Hematopoietic multipotent progenitor cell treated with erythropoietin and hydrocortisone succinate and interleukin-3 and kit ligand, for 17 days (in vitro differentiated cells): ENCODE measurements around the gene LYRM2.
"Not testable (repeated sequence)": the region's sequence is repeated elsewhere in the genome, so short reads cannot be mapped to it uniquely, and the experiment has no call there.

Source experiments
- DNase-seq: peaks from one replicate; pipeline ENCODE4 v3.0.0-alpha.2; 2015; ENCODE audit warnings: low spot score

LYRM2 gene

DNA sequence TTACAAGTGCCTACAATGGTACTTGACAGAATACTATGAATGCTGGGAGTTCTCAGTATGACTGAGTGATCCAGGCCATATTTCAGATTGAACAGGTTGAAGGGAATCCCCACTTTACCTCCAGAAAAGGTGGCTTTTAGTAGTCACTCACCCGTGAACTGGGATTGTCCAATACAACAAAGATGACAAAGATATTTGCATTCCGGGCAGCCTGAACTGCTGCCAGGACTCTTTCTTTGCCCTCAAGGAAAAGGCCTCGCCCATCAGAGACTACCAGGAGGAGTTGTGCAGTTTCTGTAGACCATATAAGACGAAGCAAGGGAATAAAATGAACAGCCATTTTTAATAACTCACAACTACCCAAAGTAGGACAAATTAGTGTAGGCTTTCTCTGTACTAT lies 6.3 kb upstream of the LYRM2 start:
- no peak for DNase-seq

DNA sequence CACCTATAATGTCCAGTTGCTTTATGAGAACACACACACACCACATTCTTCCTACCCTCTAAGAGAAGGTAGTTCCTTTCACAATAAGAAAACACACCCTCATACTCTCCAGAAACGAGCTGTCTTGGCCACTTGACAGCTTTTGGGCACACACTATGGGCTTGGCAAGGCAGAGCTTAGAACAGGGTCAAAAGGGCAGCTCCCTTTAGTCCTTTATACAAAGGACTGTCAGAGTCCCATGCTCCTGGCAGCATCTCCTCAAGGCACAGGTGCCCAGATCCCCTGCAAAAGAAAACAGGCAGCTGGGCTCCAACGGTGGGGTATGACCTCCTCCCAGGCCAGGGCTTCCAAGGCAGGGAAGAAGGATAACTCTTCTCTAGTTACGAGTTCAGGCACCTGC lies 4.9 kb upstream of the LYRM2 start:
- no peak for DNase-seq

DNA sequence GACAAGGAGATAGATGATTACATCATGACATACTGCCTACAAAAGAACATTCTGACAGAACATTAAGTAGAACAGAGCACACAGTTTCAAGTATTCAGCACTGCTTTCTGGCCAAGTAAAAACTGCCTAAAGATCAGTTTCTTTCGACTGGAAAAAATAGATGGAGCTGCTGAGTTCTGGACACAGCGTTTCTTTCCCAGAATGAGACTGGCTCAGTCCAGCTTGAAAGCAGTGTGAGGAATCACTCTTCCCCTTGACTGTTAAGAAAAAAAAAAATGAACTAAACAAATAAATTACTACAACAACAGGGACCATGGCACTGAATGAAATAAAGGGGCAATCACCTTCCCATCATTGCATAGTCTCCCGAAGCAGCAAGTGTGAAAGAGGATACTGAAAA lies 4.4 kb upstream of the LYRM2 start:
- DNase-seq = no peak

DNA sequence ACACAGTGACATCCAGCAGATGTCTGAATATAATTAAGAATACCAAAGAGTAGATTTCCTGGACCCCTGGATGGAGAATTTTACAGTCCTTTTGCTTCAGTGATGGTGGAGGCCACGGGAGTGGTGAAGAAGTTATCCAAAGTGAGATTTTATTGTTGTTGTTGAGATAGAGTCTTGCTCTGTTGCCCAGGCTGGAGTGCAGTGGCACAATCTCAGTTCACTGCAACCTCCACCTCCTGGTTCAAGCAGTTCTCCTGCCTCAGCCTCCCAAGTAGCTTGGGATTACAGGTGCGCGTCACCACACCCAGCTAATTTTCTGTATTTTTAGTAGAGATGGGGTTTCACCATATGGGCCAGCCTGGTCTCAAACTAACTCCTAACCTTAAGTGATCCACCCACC lies 3.0 kb upstream of the LYRM2 start:
- not testable (repeated sequence) for DNase-seq

DNA sequence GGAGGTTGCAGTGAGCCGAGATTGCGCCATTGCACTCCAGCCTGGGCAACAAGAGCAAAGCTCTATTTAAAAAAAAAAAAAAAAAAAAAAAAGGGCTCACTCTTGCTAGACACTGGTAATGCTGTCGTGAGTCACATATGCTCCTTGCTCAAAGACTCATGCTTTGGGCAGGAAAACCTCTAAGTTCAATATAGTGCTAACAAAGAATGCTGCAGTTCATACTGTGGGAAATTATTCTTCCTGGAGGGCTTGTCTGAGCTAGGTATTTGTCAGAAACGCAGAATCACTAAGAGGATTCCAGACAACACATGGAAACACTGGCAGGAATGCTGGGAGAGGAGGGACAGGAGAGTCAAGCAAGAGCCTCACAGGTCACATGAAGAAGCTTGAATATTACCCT lies 2.3 kb upstream of the LYRM2 start:
- no peak for DNase-seq

DNA sequence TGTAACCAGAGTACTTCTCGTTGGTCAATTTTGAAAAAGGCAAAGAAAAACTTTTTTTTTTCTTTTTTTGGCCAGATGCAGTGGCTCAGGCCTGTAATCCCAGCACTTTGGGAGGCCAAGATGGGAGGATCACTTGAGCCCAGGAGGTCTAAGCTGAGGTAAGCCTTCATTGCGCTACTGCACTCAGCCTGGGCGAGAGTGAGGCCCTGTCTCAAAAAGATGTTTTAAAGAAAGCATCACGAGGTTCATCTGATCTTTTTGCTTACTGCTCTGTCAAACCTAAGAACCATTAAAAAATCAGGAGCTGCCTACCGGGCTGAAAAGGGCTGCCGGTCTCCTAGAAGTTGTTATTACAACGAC lies 607 bp downstream of the LYRM2 start:
- DNase-seq = no peak

DNA sequence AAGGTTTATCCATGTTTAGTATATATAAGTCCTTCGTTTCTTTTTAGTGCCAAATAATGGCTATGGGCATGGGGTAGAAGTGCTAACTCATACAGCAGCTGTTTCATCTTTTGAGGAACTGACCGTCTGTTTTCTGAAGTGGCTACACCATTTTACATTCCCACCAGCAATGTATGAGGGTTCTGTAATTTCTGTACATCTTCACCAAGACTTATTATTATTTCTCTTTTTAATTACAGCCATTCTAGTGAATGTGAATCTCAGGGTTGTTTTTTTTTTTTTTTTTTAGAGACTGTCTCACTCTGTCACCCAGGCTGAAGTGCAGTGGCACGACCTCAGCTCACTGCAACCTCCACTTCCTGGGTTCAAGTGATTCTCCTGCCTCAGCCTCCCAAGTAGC lies 2.1 kb downstream of the LYRM2 start:
- not testable (repeated sequence) for DNase-seq

DNA sequence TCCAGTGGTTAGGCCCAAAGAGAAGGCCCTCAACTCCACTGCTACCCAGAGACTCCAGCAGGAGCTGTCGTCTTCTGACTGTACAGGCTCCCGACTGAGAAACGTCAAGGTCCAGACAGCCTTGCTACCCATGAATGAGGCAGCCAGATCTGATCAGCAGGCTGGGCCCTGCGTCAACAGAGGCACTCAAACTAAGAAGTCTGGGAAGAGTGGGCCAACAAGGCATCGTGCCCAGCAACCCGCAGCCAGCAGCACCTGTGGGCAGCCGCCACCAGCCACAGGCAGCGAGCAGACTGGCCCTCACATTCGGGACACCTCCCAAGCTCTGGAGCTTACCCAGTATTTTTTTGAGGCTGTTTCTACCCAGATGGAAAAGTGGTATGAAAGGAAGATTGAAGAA lies 8.1 kb downstream of the LYRM2 start:
- no peak for DNase-seq

DNA sequence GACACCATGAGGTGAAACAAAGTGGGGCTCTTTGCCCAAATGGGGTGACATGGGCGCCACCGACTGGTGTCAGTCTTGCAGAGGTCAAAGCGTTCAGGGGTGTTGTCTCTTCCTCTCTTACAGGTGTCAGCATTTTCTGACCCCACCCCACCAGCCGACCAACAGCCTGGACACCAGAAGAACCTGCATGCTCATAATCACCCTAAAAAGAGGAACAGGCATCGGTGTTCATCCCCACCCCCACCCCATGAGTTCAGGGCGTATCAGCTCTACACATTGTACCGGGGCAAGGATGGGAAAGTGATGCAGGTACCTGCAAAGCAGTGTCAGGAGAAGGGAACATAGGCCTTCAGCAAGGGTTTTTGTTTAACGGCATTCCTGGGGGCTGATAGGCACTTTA lies 14.8 kb downstream of the LYRM2 start:
- DNase-seq = no peak

DNA sequence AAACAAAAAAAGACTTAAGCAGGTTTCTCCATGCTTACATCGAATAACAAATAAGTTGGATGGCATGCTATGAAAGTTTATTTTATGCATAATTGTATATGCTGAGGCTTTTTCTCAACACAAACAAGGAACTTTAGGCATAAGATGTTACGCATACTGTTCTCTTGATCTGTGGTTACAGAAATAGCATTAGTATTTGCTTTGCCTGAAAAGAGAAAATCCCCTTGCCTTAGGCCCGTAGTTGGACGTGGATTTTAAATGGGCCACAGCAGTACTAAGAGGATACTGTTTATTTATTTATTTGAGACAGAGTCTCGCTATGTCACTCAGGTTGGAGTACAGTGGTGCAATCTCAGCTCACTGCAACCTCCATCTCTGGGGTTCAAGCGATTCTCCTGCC lies 19.0 kb downstream of the LYRM2 start:
- DNase-seq = no peak

DNA sequence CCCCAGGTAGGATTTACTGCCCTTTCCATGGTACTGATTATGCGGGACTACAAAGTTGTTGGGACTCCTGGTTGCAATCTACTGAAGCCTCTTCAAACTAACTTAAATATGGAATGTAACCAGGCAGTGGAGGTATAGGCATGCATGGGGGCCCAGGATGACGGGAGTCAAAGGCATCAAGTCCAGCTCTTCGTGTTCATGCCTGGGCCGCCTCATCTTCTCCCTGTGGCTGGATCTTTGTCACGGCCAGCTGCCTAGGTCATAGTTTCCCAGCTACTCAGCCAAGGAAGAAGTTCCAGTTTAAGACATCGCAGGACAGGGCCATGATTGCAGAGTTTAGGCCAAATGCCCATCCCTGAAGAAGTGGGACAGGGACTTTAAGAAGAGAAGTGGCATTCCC lies 20.5 kb downstream of the LYRM2 start:
- DNase-seq = no peak

DNA sequence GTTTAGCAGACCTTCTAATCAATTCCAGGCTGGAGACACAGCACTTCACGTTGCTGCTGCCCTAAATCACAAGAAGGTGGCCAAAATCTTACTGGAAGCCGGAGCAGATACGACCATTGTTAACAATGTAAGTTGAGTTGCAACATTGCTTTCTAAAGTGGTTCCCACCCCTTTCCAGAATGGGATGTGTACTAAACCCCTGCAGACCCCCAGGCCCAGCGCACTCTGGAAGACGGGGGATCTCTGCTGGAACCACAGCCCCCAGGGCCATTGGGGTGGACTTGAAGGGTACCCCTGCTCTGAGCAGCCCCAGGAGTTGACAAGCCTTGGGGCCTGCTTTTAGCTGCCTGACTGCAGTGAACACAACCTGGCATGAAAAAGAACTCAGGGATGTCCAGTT lies 22.0 kb downstream of the LYRM2 start:
- no peak for DNase-seq

DNA sequence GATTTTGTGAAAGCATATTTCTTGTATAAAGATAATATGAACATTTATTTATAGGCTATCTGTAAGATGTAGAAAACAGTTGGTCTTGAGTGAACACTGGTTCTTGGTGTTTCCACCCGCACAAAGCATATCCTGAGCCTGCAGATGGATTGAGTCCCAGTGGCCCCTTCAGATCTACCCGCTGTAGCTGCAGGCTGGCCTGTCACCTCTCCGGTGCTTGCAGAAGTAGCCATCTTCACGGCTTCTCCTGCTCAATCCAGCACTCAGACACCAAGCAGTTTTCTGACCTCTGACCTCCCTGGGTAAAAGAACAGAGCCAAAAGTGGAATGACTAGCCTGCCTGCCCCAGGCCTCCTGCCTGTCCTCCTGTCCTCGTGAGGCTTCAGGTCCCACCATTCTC lies 22.7 kb downstream of the LYRM2 start:
- no peak for DNase-seq

DNA sequence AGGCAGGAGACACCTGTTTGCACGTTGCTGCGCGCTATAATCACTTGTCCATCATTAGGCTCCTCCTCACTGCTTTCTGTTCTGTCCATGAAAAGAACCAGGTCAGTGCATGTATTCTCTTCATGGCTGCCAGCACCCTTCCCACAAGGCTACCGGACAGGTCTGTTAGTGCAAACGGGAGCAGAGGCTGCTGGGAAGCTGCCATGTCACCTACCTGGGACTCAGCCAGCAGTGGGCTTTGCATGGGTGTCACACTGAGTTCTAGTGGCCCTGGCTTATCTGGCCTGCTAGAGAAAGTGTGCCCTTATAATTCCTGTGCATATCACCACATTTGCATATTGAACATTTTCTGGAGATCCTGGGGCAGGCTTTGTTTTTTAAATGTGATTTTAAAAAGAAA lies 24.8 kb downstream of the LYRM2 start:
- DNase-seq = no peak

DNA sequence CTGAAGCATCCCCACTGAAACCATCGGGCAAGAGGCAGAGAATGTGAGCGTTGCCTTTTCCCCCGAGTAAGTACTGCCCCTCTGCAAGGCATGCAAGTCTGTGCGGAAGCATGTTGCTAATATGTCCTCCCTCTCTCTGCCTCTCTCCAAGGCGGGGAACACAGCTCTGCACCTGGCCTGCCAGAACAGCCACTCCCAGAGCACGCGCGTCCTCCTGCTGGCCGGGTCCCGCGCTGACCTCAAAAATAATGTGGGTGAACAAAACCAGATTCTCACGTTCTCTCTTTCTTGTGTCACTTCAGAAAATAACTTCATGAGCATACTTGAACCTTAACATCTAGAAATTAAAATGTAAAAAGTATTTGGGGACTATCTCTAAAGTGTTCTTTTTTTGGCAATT lies 26.4 kb downstream of the LYRM2 start:
- no peak for DNase-seq

DNA sequence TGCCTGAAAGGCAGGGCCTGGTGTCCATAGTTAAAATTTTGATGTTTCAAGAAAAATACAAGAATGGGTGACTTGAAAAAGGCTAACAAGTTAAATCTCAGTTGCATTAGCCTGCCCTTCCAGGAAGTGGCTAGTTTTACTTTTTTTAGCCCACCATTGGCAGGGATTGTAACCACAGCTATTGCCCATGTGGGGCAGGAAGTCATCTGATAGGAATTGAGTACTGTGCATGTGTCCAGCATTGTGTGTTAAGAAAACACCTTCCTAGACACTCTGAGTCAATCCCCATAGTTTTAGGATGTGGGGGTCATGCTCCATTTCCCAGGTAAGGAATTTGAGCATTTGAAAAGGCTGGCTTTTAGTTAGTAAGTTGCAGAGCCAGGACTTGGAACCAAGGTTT lies 26.9 kb downstream of the LYRM2 start:
- DNase-seq = no peak

DNA sequence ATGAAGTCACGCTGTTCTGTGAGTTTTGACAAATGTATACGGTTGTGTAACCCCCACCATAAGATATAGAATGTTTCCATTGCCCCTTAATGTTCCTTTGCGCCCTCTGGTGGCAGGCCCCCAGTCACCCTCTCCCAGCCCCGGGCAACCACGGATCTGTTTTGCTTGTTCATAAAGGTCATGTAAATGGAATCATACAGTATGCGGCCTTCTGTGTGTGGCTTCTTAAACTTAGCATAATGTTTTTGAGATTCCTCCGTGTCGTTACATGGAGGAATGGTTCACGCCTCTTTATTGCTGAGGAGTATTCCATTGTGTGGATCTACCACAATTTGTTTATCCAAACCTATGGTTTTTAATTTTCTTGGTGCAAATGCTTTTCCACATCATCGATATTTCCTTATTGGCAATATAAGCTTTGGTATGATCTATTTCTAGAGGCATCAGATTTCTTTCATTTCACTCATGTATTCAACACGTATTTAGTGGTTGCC lies 28.4 kb downstream of the LYRM2 start:
- peak; percentile 66 for DNase-seq

DNA sequence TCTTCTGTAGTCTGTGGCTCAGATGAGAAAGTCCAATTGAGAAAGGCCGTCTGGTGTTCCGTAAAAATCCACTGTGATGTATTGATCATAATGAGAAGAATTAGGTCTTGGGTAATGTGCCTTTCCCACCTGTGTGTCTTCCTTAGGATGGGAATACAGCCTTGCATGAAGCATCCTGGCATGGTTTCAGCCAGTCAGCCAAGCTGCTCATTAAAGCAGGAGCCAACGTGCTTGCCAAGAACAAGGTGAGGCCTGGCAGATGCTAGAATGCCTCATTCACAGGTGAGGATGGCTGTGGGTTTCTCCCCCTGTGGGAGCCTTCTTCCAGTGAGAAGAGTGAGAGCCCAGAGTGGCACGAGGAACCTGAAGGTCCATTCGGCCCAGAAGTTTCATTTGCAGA lies 32.7 kb downstream of the LYRM2 start:
- DNase-seq = no peak

DNA sequence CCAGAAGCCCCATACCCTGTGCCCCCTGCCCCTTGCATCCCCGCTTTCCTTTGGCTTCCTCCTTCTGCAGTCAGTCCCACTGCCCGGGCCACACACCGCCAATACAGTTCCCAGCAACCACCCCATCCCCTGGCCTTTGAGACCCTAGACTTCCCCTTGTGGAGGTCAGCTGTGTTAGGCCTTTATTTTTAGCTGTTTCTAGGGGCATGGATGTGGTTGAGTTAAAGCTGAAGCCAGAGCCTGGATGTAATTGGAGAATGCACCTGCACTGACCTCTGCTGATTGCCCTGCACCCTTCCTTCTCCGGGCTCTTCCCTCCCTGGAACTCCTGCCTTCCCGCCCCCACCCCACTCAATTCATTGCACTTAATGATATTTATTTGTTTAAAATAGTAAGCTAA lies 33.9 kb downstream of the LYRM2 start:
- no peak for DNase-seq

DNA sequence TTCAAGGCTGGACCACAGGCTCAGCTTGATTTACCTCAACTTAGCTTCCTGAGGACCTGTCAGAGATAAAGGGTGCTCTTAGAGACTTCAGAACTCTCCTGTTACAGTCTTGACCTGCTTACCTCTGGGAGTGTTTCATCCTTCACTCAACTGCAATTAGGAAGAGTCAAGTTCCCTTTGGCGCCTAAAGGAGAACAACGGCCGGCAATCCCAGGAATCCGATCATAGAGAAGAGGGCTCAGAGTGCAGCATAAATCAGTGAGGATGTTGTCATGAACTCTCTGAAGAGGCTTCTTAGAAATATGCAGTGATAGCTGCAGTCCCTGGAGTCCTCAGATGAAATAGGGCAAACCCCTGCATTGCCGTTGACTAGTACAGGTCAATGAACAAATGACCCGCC lies 36.4 kb downstream of the LYRM2 start:
- DNase-seq = no peak

DNA sequence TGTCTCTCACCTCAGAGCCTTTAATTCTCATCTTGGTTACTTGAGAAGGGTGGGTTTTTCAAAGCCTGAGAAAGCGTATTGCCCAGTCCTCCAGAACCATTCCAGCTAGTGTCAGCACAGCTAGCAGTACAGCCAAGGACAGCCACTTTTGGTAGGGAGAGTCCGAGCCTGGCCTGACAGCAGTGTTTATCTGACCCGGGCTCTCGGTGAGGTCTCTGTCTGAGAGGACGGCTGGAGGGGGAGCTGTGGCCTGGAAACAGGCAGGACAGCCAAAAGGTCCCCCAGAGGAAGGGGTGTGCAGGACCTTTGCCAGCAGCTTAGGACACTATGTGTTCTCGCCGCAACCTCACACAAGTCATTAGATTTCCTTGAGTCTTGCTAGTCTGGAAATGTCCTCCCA lies 38.8 kb downstream of the LYRM2 start:
- DNase-seq = no peak

DNA sequence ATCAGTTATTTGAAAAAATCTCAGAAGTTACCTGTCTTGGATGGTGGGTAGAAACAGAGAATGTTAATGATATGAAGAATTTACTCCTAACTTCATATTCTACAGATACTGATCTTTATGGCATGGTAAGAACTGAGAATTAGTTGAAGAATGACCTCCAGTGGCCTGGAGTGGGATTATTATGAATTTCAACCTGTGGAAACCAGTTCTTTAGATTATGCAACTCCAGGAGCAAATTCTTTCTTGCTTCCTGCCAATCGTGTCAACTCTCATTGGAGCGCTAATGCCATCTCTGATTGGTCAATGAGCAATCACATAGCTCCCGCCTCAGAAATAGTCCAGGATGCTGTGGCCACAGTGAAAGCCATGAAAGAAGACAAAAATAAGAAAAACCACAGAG lies 40.6 kb downstream of the LYRM2 start:
- no peak for DNase-seq

DNA sequence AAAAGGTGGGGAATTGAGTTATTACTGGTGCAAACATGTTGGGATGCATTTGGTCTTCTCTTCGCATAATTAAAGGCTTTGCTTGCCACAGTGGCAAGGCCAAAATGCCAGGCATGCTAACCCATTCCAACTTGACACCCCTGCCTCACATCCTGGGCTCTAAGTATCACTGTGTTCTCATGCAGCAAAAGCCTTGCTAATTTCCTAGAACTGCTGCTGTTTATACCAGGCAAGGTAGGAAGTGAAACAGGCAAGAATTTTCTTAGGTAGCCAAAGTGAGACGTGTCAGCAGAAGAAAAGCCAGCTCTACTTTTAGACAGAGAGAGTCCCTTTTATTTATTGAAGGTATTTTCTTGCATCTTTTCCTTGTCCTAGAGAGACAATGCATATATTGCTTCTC lies 41.2 kb downstream of the LYRM2 start:
- no peak for DNase-seq

DNA sequence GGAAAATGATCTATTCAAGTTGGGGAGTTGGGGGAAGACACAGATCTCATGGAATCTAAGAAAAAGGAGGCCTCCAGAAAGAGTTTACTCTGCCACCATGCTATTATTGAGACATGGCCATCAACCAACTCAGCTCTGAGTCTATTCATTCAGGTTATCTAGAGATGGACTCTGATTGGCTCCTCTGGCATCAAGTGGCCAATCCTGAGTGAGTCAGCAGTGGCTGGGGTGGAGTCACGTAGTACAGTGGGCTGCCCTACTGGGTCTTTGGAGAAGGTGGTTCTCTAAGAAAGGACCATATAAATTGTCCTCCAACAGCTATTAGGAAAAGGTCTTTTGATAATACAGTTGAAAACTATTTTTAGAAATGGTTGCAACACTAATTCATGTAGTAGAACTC lies 42.1 kb downstream of the LYRM2 start:
- no peak for DNase-seq

DNA sequence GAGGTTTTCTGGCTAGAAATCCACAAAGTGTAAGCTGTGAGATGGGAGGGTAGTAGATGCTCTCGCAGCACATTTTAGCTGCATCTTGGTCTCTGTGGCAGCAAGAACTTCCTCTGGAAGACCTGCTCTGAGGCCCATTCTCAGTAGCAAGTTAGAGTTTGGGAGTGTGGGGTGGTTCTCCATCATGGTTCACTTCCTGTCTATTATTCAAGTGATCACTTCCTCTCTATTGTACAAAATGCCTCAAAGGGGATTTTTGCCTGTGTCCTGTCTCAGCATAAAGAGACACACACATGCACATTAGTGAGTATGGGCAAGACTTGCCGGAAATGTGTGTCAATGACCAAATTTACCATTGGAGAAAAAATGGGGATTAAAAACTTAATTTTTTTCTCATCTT lies 42.5 kb downstream of the LYRM2 start:
- DNase-seq = no peak
